ENCODE data around the gene COA4. TPM values are rescaled to one million over a fixed set of nuclear protein-coding genes. Genes with fewer than 3 reads are reported as not detected.

The COA4 gene
- total RNA-seq, 4 donors from 2014 or later: 32.5 to 50.0 (median 36.7) TPM

DNA sequence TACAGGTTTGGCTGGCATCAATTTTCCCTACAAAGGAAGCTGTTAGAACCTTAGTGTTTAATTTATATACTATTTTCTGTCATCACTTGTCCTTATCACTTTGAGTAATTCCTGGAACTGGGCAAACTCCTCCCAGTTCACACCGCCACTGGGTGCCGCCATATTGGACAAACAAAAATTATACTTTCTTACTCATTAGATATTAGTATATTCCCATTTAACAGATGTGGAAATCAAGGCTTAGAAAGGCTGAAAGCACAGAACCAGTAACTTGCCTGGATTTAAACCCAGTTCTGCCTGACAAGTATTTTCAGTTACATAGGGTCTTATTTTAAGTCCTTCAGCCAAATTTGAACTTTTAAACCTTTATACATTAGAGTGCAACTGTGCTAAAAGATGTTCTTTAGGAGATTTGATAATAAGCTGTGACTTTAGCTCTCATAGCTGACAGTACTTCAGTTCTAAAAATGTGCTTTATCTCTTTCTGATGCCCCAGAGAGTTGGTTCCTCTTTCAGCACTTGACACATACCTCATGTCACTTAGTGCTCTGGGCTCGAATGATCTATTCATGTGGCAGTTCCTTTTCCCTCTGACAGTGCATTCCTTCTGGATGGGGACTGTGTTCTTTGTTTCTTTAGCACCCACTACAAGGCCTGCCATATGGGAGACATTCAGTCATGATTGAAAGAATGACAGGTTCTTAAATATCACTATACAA, 25.4 kb downstream of the COA4 start:
- WGBS, 2 donors: 93% methylated on average over 3 of the region's 3 CpGs
- no peak overlapping the region for H3K4me3 ChIP-seq (ENCODE audit: low read depth, poor library complexity, severe bottlenecking)
- no peak for DNase-seq (ENCODE audit: low spot score in 2 of 2)
- TF ChIP-seq POLR2A (IDR thresholded peaks at IDR 0.05): no peak
- TF ChIP-seq, protein P1, sequence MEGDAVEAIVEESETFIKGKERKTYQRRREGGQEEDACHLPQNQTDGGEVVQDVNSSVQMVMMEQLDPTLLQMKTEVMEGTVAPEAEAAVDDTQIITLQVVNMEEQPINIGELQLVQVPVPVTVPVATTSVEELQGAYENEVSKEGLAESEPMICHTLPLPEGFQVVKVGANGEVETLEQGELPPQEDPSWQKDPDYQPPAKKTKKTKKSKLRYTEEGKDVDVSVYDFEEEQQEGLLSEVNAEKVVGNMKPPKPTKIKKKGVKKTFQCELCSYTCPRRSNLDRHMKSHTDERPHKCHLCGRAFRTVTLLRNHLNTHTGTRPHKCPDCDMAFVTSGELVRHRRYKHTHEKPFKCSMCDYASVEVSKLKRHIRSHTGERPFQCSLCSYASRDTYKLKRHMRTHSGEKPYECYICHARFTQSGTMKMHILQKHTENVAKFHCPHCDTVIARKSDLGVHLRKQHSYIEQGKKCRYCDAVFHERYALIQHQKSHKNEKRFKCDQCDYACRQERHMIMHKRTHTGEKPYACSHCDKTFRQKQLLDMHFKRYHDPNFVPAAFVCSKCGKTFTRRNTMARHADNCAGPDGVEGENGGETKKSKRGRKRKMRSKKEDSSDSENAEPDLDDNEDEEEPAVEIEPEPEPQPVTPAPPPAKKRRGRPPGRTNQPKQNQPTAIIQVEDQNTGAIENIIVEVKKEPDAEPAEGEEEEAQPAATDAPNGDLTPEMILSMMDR (IDR thresholded peaks at IDR 0.05): no peak
- intact Hi-C loops (cut with DNase I; ENCODE audit: low total_unique reads): no loop called here

DNA sequence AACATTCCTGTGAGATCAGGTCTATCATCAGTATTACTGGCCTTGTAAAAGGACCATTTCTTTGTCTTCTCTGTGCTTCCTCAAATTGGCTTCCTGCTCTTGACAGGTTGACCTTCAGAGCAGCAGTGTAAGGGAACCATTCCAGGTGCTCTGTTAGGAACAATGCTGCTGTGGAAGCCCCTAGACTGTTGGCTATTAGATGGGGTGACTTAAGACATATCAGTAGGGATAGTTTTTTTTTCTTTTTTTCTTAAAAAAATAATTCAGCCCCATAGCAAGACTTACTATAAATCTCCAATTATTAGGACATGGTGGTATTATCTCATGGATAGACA, 37.6 kb downstream of the COA4 start:
- DNase-seq (ENCODE audit: low spot score in 2 of 2): no peak
- intact Hi-C loops (cut with DNase I; ENCODE audit: low total_unique reads): no loop called here
- no peak overlapping the region for H3K4me3 ChIP-seq (ENCODE audit: low read depth, poor library complexity, severe bottlenecking)
- TF ChIP-seq, protein P1 (IDR thresholded peaks at IDR 0.05): no peak
- no peak for TF ChIP-seq POLR2A (IDR thresholded peaks at IDR 0.05)

DNA sequence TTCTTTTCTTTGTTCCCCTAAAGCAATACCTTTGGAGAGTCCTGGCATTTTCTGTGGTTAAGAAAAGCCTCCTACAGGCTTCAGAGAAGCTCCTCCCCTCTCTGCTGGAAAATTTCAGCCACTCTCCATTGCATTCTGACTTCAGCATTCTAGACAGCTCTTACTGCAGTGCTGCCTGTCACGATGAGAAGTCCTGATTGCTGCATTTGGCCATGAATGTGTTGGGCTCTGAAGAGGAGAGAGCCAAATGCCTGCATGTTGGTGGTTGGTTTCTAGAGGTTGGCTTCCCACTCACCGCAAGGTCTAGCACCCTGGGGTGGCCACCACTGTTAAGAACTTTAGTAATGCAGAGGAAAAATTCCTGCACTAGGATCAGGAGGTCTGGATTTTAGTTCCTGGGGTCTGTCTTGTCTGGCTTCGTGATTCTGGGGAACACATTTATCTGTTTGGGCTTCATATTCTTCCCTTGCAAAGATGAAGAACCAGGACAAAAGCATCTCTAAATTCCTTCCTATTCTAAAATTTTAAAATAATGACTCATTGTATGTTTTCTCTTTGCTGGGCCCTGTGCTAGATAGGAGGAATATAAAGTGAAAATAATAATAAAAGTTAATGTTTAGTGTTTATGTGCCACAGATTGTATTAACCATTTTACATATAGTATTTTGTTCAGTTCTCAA, 38.1 kb downstream of the COA4 start:
- intact Hi-C loops (cut with DNase I; ENCODE audit: low total_unique reads): no loop called here
- no peak overlapping the region for H3K4me3 ChIP-seq (ENCODE audit: low read depth, poor library complexity, severe bottlenecking)
- no peak for DNase-seq (ENCODE audit: low spot score in 2 of 2)
- TF ChIP-seq, protein P1 (IDR thresholded peaks at IDR 0.05): no peak
- TF ChIP-seq POLR2A (IDR thresholded peaks at IDR 0.05): no peak
- 77 to 82% methylated on average over 3 of the region's 3 CpGs for WGBS, 2 donors

DNA sequence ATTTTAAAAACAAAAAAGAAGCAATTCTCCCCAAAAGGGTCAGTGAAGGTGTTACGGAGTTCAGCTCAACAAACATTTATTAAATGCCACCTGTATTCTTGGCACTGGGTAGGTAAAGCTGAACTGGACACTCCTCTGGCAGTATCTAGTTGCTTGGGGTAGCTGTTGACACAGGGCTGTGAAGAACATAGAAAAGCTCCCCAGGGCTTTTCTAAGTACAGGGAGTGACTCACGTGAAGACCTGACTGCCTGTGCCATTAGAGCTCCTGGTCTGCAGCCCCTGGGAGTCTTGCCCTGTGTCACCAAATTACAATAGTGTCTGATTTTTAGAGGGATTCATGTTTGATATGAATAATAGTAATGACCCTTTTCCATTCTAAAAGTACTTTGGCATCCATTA, 43.6 kb downstream of the COA4 start:
- no peak for TF ChIP-seq POLR2A (IDR thresholded peaks at IDR 0.05)
- DNase-seq (ENCODE audit: low spot score in 2 of 2): no peak
- 72 to 80% methylated on average over 2 of the region's 2 CpGs for WGBS, 2 donors
- H3K4me3 ChIP-seq (ENCODE audit: low read depth, poor library complexity, severe bottlenecking): no peak overlapping the region
- intact Hi-C loops (cut with DNase I; ENCODE audit: low total_unique reads): no loop called here

DNA sequence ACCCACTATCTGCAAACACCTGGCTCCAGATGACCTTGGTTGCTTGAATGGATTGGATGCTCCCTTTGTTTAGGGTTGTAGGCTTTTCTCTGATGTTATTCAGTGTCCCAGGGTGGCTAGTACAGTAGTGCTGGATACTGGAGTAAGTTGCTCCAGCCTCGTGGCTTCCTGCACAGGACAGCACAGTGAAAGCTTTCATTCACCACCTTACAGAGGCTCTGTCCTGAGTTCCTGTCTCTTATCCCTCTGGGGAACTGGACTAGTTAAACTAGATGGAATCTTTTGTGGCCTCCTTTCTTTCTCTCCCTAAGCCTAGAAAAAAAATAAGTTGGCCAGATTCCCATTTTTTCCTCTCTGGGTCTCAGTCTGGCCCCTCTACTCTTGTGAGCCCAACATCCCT, 46.4 kb downstream of the COA4 start:
- TF ChIP-seq POLR2A (IDR thresholded peaks at IDR 0.05): no peak
- TF ChIP-seq, protein P1 (IDR thresholded peaks at IDR 0.05): no peak
- H3K4me3 ChIP-seq (ENCODE audit: low read depth, poor library complexity, severe bottlenecking): no peak overlapping the region
- 80 to 88% methylated on average over 1 of the region's 1 CpG for WGBS, 2 donors
- intact Hi-C loops (cut with DNase I; ENCODE audit: low total_unique reads): no loop called here
- no peak for DNase-seq (ENCODE audit: low spot score in 2 of 2)

Other genes with a start within 250 kb of the COA4 start
- gene PLEKHB1, start 230.3 kb downstream of the COA4 start, total RNA-seq: 10 to 100 TPM in 2 of 4 donors, 1 to 10 TPM in 2; 2.9 to 18.9 (median 9.1) TPM
- gene RAB6A, start 115.8 kb downstream of the COA4 start, total RNA-seq: 100 to 1,000 TPM; 119 to 178 (median 151) TPM
- gene MRPL48, start 89.0 kb downstream of the COA4 start, total RNA-seq: 10 to 100 TPM; 15.2 to 26.4 (median 21.0) TPM
- gene PAAF1, start 153 bp upstream of the COA4 start, total RNA-seq: 10 to 100 TPM in 3 of 4 donors, 1 to 10 TPM in 1; 9.8 to 21.2 (median 13.5) TPM
- under 1 TPM in 1 of 4 donors, not detected in 3; 0.42 TPM for gene DNAJB13, start 74.2 kb upstream of the COA4 start, total RNA-seq
- 10 to 100 TPM in 2 of 4 donors, 1 to 10 TPM in 2; 2.2 to 14.0 (median 10.1) TPM for gene UCP2, start 106.0 kb upstream of the COA4 start, total RNA-seq
- gene UCP3, start 132.2 kb upstream of the COA4 start, total RNA-seq: 1 to 10 TPM in 3 of 4 donors, under 1 TPM in 1; 0.68 to 6.4 (median 3.6) TPM

All from lower leg skin (tissue), 4 donors.